RCC 7860 (cell line): ENCODE measurements around the gene ING4.
"Not testable (repeated sequence)": the region's sequence is repeated elsewhere in the genome, so short reads cannot be mapped to it uniquely, and the experiment has no call there.

Experiments used
- DNase-seq: peaks from one replicate; pipeline ENCODE4 v3.0.0-alpha.2; 2015; ENCODE audit warnings: low spot score
- FAIRE-seq: peaks from 2 replicates; lab custom pipeline; 2012; peaks lifted over from hg19 to GRCh38; lab: Jason Lieb, UNC

ING4 gene

GRCh38 chr12:6662906-6663742, at the start of gene ING4:
Gene ING4 (minus strand): TSS chr12:6663119. CDS start chr12:6663101, 18 bp downstream.
- peak; percentile 90 for FAIRE-seq
- DNase-seq: peak; percentile 98

- DNase-seq (no peak), FAIRE-seq (no peak)
These were observed 46.1 kb upstream of the ING4 start for GRCh38 chr12:6708960-6709394.

DNA sequence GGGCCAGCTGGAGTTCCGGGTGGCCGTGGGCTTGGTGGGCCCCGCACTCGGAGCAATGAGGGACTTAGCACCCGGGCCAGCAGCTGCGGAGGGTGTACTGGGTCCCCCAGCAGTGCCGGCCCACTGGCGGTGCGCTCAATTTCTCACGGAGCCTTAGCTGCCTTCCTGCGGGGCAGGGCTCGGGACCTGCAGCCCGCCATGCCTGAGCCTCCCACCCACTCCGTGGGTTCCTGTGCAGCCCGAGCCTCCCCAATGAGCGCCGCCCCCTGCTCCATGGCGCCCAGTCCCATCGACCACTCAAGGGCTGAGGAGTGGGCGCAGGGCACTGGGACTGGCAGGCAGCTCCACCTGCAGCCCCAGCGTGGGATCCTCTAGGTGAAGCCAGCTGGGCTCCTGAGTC, 45.4 kb upstream of the ING4 start:
- not testable (repeated sequence) for FAIRE-seq, DNase-seq

- FAIRE-seq (no peak), DNase-seq (no peak)
These were observed 40.7 kb upstream of the ING4 start for GRCh38 chr12:6703631-6704030.

GRCh38 chr12:6701078-6701768, 38.3 kb upstream of the ING4 start:
- DNase-seq (no peak), FAIRE-seq (no peak)

DNA sequence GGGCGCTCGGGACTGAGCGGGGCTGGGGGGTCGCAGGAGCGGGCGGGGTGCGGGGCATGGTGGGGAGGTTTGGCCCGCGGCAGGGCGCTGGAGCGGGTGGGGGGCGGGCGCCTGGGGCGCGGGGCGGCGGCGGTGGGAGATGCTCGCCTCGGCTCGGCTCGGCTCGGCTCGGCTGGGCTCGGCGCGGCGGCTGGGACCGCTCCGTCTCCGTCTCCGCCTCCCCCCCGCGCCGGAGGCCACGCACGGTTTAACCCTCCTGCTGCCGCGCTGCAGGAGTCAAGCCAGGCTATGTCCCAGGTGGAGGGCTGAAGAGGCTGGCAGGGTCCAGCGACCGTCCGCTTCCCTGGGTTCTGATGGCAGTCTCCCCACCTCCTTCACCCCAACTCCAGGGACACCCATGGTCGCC, 37.7 kb upstream of the ING4 start, which contains the start of gene PIANP:
TSS of gene PIANP (minus strand) at position 170 of the 406 bp plus-strand sequence. CDS start 2,754 bp downstream, outside the sequence.
- DNase-seq: no peak

DNA sequence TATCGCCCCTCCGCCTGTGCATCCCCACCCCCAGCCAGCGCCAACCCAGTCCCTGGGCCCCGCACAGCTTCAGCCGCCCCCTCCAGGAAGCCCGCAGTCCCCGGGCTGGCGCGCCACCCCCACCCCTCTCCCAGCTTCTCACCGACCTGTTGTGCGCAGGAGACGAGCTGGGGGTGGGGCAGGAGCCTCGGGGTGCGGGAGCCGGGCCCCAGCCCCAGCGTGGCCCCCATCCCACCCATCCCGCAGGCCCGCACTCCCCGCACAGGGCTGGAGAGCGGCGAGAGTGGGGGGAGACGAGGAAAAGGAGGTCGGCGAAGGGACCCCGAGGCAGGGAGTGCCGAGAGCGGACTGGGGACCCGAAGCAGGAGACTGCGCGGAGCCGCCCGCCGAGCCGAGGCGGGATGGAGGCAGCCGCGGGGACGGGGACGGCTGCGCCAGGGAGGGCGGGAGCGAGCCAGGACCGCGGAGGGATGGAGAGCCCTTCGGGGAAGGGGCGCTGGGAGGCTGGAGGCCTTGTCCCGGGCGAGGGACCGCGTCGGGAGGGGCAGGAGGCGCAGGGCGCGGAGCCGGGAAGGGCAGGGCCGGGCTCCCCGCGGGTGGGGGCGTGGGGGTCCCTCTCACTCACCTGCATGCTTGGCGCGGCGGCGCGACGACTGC, 37.2 kb upstream of the ING4 start:
- DNase-seq: no peak
- FAIRE-seq: no peak

More for the DNA sequence above, 37.7 kb upstream of the ING4 start, which contains the start of gene PIANP:
- no peak for FAIRE-seq

GRCh38 chr12:6699259-6699988, 36.5 kb upstream of the ING4 start:
- DNase-seq (no peak), FAIRE-seq (no peak)

DNA sequence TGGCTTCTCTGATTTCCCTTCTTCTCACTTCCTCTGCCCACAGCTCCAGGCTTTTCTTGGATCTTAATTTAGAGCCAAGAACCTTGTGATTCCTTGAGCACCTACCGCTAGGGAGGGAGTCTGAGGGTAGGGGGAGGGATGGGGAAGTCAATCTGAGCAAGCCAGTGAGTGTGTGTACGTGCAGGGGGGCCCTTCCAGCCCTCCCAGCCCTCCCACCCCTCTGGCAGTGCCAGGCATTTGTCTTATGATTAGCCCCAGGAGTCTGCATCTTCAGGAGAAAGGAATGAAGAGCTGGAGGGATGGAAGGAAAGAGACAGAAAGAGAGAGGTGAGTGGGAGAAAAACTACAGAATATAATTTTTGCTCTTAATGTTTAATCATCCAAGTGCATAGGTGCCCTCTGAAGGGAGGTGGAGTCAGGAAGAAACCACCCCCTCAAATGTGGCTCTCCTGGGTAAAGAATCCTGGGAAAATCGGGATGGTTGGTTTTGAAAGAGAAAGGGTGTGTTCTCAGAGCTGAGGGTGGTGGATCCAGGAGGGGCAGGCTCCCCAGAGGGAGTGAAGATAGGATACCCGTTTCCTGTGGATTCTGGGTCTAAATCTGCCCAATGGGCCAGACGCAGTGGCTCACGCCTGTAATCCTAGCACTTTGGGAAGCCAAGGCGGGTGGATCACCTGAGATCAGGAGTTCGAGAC, 35.6 kb upstream of the ING4 start:
- DNase-seq: no peak
- FAIRE-seq: no peak

DNA sequence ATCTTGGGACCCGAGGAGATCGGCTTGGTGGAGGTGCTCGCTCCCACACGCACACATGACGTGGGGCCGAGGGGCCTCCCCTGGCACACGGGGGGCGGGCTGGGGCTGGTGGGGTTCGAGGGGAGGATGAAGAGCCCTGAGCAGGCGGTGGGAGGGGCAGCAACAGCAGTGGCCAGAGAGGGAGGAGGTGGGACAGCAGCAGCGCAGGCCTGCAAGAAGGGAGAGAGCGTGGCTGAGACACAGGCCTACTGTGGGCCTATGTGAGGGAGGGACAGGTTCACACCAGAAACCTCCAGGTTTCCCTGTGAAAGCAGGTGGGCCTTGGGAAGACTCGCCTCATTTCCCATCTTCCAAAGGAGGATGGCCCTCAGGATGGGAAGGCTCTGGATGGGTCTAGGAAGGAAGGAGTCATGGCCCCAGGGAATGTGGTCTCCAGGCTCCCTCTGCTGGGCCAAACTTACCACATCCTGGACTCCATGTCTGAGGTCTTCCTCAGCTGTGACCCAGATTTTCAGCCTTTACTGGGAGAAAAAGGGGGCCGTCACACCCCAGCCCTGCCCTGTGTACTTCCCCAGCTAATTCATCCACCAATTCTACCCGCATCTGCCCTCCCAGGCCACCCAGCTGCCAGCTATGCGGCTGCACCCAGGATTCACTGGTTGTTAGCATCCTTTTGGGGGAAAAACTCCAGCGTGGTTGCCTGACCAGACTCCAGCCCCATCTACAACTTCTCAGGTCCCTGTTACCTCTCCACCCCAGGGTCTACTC, 34.8 kb upstream of the ING4 start:
- peak; percentile 48 for DNase-seq
- FAIRE-seq: no peak

DNA sequence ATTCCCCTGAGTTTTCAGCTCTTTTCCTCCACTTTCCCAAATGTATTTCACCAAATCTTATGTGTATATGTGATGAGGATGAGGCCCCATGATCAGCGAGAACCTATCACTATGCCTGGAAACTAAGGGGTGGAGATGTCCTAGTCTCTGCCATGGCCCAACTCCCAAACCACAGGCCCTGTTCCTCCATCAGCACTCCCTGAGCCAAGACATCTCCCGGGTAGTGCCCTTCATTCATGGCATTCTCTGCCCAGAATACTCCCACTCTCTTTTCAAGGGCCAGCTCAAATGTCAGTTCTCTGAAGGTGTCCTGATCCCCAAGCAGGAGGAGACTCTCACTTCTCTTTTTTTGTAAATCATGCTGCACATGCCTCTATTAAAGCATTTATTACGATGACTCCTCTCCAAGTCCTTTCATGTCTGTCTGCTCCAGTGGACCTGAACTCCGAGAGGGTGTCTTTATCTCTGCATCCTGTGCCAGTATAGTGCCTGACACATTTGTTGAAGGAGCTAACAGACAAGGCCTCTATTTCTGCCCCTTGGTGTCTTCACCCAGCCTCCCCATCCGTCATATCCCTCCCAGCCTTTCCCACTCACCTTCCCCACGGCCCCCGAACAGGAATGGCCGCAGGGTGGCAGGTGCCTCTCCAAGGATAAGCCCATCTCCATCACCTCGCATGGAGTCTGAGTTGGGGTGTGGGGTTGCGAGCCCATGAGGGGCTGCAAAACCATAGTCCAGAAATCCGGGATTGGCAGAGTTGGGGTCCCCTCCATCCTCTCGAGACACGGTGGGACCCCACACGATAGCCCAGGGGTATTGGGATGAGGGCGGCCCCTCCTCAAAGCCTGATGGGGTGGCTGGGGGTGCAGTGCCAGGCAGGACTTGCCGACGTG, 34.0 kb upstream of the ING4 start:
- FAIRE-seq (no peak), DNase-seq (no peak)

DNA sequence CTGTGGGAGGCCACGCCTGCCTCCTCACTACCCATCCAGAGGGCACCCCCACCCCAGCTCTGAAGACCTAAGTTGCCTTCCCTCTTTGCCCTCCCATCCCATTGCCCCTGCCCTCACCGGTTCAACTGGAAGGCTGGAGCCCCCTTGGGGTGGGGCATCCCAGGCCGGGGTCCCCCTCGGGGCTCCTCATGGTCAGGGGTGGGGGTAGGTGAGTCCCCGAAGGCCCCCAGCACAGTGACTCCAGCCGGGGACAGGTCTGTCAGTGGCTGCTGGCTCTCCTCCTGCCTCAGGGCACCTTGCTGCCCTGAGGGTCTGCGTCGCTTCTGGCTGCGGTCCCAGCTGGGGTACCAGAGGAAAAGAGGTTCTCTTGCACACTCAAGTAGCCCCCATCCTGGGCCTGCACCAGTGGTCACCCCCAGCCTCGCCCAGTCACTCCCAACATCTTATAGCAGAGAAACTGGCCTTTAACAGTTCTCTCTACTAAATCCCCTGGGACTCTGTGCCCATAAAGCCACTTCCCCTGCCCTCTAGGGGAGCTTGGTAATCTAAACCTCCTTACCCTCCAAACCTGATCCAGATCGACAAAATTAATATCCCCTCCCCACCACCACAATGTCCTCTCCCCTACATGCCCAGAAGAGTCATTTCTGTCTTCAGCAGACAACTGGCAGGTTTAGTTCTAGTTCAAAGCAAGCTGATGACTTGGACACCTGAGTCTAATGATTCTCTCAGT, 32.6 kb upstream of the ING4 start:
- FAIRE-seq: no peak
- DNase-seq: no peak

GRCh38 chr12:6694701-6695100, 31.8 kb upstream of the ING4 start:
- FAIRE-seq (no peak), DNase-seq (no peak)

DNA sequence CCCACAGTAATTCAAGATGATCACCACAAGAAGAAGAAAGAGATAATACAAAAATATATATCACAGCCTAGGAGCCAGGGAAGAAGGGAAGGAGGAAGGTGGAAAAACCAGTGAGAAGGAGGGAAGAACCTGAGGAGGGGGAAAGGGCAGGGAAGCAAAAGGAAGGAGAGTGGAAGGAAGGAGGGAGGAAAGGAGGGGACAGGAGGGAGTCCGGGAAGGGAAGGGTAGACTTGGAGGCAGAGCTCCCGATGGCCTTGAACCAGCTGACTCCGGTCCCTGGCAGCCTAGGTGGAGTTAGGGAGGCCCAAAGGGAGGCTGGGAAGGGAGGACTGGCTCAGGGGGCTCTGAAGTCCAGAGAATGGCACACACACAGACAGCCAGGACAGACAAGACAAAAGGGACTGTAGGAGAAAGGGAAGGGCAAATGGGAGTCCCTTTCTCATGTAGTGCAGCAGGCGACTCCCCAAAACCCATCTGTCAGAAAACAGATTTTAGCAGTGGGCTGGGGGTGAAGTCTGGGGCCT, 31.0 kb upstream of the ING4 start:
- DNase-seq (no peak), FAIRE-seq (no peak)

DNA sequence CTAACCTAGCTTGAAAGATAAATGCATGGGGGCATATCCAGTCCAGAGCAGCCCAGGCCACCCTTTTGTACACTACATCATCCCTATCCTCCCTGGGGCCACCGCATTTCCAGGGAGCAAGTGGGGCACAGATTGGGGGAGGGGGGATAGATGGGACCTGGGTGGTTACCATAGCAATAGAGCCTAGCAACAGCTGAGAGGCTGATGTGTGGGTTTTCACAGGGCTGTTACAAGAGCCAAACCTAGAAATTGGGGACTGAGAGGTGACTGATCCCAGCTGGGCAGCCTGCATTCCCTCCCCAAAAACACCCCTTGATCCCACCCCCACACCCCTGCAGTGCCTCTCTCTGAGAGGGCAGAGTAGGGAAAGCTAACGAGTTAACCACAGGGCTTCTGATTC, 30.0 kb upstream of the ING4 start:
- FAIRE-seq (no peak), DNase-seq (no peak)

DNA sequence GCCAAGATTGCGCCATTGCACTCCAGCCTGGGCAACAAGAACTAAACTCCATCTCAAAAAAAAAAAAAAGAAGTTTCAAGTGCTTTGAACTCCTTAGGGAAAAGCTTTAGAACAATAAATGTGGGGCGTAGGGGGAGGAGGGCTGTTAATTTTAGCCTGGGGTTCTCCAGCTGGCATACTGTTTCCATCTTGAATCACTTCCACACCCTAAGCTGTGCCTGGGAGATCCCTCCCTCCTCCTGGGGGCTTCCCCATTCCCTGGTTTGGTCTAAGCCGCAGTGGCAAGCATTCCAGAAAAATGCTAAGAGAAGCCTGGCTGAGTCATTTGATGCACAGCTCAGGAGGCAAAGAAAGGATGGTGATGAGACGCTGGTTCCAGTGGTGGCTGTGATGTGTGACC, 28.6 kb upstream of the ING4 start:
- DNase-seq: peak; percentile 33
- no peak for FAIRE-seq
